DMS53 (cell line): Measurements from ENCODE around the gene CD81.

Source experiments
- DNase-seq: peaks from one replicate; lab custom pipeline; 2025; lab: John Stamatoyannopoulos, UW

Gene CD81

DNA sequence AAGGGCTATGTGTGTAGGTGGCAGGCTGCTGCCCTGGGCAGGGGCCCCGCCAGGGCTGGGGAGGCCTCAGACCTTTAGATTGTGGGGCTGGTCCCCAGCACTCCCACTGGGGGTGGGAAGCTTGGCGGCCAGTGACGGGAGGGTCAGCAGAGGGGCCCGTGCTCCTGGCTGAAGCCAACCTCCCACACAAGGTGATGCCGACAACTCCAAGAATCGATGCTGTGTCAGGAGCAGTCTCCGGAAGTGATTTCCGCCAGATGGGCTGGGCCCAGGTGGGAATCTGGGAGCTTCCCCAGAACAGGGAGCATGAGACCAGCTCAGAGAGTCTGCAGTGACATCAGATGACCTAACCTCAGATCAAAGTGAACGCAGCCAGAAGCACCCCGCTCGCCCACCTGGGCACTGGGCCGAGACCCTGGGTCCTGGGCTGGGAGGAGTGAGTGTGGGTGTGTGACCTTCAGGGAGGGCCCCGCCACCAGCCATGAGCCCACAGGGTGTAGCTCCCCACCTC, 59.5 kb downstream of the CD81 start:
- DNase-seq: no peak

DNA sequence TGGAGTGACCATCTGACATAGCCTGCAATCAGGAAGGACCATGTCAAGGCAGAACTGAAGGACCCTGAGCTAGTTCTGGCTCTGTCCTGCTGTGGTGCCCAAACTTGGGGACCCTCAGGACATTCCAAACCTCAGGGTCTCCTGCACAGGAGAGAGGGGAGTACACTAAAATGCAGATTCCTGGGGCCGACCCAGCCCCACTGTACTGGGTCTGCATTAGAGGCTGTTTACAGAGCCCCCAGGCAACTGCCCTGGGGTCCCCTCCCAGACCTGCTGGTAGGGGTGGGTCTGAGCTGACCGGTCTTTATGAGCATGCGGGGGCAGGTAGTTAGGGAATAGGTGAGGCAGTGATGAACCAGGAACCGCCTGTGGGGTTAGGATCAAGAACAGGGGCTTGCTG, 60.4 kb downstream of the CD81 start:
- no peak for DNase-seq

- no peak for DNase-seq
Observed at GRCh38 chr11:2439820-2440219, 62.7 kb downstream of the CD81 start.

- DNase-seq: no peak
Observed at GRCh38 chr11:2440646-2441045, 63.5 kb downstream of the CD81 start.

GRCh38 chr11:2441171-2441570, 64.1 kb downstream of the CD81 start:
- no peak for DNase-seq

GRCh38 chr11:2442589-2442988, 65.5 kb downstream of the CD81 start:
- no peak for DNase-seq

DNA sequence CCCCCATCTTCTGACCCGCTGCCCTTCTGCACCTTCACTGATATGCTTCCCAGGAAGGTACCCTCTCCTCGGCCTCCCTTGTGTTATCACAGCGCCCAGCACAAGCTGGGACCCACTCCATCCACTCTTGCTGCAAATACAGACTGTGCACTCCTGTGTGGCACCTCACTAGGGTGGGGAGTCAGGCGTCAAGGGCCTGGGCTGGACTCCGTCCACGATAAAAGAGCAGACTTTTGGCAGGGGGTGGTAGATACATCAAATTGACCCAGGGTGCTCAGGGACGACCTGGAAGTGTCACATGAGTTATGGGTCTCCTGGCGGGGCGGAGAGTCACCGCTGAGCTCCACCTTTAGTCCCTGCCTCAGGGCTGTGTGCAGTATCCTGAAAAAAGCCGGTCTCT, 66.3 kb downstream of the CD81 start:
- DNase-seq: no peak

DNA sequence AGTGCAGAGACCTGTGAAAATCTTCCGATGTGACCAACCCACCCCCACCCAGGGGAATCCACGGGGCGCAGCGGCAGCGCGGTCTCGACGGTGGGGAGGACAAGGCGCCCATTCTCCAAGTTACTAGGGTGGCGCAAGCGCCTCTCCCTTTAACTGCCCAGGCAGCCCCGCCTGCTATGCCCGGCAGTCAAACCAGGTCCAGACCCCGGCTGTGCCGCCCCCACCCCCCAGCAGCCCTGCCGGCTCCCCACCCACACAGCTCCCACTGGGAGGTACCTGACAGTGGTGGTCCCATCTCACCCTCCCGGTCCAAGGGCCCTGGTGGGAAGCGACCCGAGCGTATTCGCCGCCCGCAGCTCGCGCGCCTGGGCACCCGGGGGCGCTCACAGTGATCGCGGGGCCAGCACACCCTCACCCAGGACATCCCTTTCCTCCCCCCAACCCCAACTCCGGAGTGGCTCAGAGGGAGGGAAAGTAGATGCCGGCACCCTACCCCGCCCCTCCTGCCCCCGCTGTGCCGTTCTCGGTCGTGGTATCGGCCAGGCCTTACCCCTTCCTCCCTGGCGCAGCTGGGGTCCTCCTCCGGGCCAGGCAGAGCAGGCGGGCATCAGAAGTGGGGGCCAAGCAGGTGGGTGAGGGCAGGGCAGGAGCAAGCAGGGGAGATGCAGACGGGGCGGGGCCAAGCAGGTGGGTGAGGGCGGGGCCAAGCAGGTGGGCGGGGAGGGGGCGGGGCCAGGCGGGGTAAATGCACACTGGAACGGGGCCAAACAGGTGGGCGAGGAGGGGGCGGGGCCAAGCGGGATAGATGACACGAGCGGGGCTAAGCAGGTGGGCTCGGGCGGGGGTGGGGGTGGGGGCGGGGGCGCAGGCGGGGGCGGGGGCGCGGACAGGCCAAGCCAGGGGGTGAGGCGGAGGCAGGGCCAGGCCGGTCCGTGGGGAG, 67.0 kb downstream of the CD81 start, which contains the start of gene TRPM5:
TSS of gene TRPM5 (minus strand) at position 634 of the 940 bp plus-strand sequence. CDS start 21,478 bp downstream, outside the sequence.
- peak; percentile 66 for DNase-seq

- peak; percentile 80 for DNase-seq
Observed at GRCh38 chr11:2444821-2445745, 68.0 kb downstream of the CD81 start, which contains the start of gene KCNQ1. TSS of gene KCNQ1 (plus strand) at chr11:2445008. CDS start at chr11:2445099, 91 bp downstream.

DNA sequence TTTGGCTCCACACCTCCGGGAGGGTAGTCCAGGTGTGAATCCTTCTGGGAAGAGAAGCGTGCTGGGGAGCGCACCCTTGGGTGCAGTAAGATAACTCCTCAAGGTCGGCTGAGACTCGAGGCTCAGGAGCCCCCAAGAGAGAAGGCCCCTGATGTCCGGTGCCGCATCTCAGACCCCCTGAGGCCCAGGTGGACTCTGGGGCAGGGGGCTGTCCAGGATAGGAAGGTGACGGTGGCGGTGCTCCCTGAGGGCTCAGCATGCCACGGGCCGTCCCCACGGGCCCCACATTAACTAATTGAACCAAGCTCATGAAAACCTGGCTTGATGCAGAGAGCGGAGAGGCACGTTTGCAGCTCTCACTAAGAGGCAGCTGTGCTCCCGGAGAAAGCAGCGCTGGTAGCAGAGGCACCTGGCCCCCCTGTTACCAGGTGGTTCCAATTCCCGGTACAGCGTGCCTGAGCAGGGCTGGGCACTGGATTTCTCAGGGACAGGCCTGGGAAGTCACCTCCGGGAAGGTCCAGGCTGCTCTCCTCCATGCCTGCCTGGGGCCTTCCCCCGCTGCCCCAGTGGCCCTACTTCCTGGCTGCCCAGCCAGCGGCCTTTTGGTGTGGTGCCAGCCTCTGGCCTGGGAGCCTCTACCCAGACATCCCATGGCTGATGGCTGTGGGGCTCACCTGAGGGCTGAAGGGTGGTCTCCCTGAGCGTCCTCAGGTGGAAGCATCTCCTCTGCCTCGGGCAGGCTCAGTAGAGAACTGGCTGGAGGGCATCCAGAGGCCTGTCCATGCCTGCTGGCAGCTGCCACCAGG, 68.8 kb downstream of the CD81 start:
- DNase-seq: no peak

DNA sequence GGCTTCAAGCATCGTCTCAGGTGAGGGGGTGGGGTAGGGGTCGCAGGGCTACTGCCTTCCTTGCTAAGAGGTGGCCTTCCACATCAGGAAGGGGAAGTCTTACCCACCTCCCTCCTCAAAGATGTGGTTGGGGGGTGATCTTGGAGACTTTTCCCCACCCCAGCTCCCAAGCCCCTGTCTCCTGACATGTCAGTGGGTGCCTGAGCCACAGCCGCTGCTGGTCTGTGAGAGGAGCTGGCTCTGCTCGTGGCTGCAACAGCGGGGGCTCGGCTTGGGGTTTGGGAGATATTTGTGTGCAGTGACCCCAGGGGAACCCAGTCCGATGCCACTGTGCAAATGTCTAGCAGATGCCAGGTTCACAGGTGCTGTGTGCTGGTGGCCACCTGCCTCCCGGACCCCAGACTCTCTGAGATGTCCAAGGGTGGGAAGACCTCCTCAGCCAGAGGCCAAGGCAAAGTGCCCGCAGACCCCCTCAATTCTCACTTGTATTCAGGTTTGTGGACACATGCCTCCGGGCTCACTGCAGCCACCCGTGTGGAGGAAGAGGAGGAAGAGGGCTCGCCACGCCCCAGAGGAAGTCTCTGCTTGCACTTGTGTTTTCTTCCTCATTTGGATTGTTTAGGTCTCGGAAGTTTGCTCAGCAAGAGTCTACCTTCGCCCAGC, 69.6 kb downstream of the CD81 start:
- no peak for DNase-seq
